ENCODE results near the gene XPA.

DNA sequence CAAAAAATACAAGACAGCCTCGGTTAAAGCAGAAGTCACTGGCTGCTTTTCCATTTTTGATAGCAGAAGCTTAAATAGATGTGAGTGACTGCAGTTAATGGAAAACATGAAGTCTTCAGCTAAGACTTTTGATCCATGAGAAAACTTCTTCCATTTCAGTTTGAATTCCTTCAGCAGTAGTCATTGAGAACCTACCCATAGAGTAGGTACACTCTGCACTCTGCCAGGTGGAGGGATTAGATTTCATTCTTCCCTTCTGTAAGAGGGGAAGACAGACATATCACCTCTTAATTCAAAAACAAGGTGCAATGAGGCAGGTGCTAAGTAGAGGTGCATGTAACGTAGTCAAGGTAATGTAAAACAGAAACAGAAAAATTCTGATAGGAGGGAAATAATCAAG is 26.7 kb upstream of the XPA start:
- TF ChIP-seq SUZ12 (IDR thresholded peaks at IDR 0.05; ENCODE audit: extremely low read depth, insufficient read depth, insufficient read length) (no peak), YY1 (IDR thresholded peaks at IDR 0.05; ENCODE audit: insufficient read depth, insufficient read length) (no peak)

All from NT2/D1 (cell line).